ENCODE results near the gene ENG. TPM values are rescaled to one million over a fixed set of nuclear protein-coding genes. Genes with fewer than 3 reads are reported as not detected.

The ENG gene
- total RNA-seq, 4 donors from 2014 or later: 14.0 to 256 (median 50.3) TPM

- intact Hi-C loops (cut with DNase I; ENCODE audit: low total_unique reads): no loop called here
- H3K27ac ChIP-seq: no peak overlapping the region
Observed at GRCh38 chr9:127816728-127817127, 37.7 kb downstream of the ENG start.

GRCh38 chr9:127816362-127816725 lies 38.1 kb downstream of the ENG start:
- intact Hi-C loops (cut with DNase I; ENCODE audit: low total_unique reads): no loop called here
- Histone ChIP-seq H3K27me3 (no peaks in the 10 kb centered on the region), H3K4me1 (no peaks in the 10 kb centered on the region), H3K27ac (no peak overlapping the region), H3K4me3 (no peak overlapping the region), H3K9me3 (no peaks in the 10 kb centered on the region), H3K36me3 (no peaks in the 10 kb centered on the region)
- no peak for DNase-seq
- TF ChIP-seq POLR2A (IDR thresholded peaks at IDR 0.05): no peak
- TF ChIP-seq CTCF (IDR thresholded peaks at IDR 0.05): no peak

More at GRCh38 chr9:127816728-127817127, 37.7 kb downstream of the ENG start:
- Histone ChIP-seq H3K4me1 (no peaks in the 10 kb centered on the region), H3K27me3 (no peaks in the 10 kb centered on the region), H3K4me3 (no peak overlapping the region), H3K36me3 (no peaks in the 10 kb centered on the region), H3K9me3 (no peaks in the 10 kb centered on the region)
- TF ChIP-seq POLR2A (IDR thresholded peaks at IDR 0.05) (no peak), CTCF (IDR thresholded peaks at IDR 0.05) (no peak)
- no peak for DNase-seq

GRCh38 chr9:127815512-127816361 lies 38.7 kb downstream of the ENG start:
- no peaks in the 10 kb centered on the region for H3K36me3 ChIP-seq
- no peak overlapping the region for H3K27ac ChIP-seq
- H3K9me3 ChIP-seq: no peaks in the 10 kb centered on the region
- H3K4me1 ChIP-seq: no peaks in the 10 kb centered on the region
- DNase-seq: no peak
- no peak overlapping the region for H3K4me3 ChIP-seq
- H3K27me3 ChIP-seq: no peaks in the 10 kb centered on the region
- intact Hi-C loops (cut with DNase I; ENCODE audit: low total_unique reads): no loop called here
- no peak for TF ChIP-seq CTCF (IDR thresholded peaks at IDR 0.05)
- TF ChIP-seq POLR2A (IDR thresholded peaks at IDR 0.05): no peak

- Histone ChIP-seq H3K9me3 (no peaks in the 10 kb centered on the region), H3K4me1 (no peaks in the 10 kb centered on the region), H3K27ac (no peak overlapping the region), H3K27me3 (no peaks in the 10 kb centered on the region), H3K36me3 (no peaks in the 10 kb centered on the region), H3K4me3 (no peak overlapping the region)
- intact Hi-C loops (cut with DNase I; ENCODE audit: low total_unique reads): no loop called here
- DNase-seq: no peak
- TF ChIP-seq CTCF (IDR thresholded peaks at IDR 0.05): no peak
- TF ChIP-seq POLR2A (IDR thresholded peaks at IDR 0.05): no peak
Observed at GRCh38 chr9:127814619-127815511, 39.6 kb downstream of the ENG start.
